MV-4-11 (cell line): Measurements from ENCODE around the gene PLA2G2D.

Experiments
- DNase-seq: peaks from one replicate; lab custom pipeline; 2025; lab: John Stamatoyannopoulos, UW

The PLA2G2D gene

DNA sequence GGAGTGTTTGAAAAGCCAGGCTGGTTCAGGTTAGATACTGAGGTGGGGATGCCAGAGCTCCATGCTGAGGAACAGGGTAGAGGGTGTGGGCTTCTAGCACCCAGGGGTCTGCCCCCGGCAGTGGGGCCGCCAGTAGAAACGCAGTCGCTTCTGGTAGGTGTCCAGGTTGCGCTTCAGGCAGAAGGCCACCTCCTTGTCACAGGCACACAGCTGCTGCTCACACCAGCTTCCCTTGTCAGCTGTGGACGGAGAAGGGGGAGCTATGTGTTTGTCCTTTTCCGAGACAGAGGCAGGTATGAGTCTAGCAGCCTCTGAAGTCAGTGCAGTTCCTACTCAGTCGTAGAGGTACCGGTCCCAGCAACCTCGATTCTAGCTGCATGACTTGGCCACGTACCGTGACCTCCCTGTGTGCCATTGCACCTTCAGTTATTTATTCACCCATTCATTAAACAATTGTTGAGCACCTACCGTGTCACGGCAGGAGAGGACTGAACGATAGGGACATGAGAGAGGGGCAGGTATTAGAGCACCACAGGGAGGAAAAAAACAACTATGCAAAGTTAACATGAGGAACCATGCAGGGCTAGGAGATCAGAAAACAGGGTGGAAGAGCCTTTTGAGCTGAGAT is 5.2 kb downstream of the PLA2G2D start:
- DNase-seq, result no peak

DNA sequence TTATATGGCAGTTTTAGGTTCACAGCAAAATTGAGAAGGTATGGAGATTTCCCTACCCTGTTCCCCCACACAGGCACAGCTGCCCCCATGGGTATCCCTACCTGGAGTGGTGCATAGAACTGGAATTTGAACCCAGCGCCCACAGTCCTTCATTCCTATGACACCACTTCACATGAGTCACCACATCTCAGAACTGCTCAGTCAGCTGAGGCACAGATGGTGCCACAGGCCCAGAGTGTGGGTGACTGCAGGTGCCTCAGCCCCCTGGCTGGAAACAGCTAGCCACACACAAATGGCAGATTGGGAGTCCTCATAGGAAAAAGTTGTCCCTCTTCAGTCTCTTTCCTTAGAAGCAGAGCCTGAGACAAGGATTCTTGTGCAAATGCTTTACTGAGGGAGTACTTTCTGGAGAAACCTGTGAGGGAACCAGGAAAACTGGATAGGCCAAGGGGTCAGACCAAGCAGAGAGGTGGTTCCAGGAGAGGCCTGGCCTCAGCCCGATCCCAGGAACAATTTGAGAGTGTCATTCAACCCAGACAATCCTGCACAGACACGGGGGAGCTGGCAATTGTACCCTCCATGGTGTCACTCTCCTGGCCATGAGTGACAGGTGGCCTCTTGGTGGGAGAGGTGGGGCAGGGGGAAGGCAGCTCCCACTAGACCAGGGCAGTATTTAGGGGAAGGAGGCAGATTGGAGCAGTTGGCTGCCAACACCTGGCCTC is 6.9 kb downstream of the PLA2G2D start:
- no peak for DNase-seq

DNA sequence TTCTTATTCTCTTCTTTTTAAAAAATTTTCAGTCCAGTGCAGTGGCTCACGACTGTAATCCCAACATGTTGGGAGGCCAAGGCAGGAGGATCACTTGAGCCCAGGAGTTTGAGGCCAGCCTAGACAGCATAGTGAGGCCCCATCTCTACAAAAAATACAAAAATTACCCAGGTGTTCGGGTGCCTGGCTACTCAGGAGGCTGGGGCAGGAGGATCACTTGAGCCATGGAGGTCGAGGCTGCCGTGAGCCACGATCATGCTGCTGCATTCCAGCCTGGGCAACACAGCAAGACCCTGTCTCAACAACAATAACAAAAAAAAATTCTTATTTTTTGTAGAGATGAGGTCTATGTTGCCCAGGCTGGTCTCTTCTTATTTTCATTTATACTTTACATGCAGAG is 7.9 kb downstream of the PLA2G2D start:
- no peak for DNase-seq

DNA sequence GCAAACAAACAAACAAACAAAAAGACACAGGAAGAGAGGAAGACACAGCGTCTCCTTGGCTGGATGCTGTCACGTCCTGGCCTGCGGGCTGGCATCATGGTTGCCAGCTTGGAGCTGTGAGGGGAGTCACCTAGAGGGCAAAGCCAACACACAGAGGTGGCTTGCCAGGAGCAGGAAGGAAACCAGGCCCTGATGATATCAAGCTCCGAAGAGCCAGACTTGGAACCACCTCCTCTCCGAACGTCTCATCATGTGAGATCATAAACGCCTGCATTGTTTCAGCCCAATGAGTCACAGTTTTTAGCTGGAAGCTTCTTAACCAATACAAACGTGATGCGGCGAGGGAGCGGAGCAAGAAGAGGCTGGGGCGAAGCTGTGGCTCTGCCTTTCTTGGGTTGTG is 8.7 kb downstream of the PLA2G2D start:
- no peak for DNase-seq

DNA sequence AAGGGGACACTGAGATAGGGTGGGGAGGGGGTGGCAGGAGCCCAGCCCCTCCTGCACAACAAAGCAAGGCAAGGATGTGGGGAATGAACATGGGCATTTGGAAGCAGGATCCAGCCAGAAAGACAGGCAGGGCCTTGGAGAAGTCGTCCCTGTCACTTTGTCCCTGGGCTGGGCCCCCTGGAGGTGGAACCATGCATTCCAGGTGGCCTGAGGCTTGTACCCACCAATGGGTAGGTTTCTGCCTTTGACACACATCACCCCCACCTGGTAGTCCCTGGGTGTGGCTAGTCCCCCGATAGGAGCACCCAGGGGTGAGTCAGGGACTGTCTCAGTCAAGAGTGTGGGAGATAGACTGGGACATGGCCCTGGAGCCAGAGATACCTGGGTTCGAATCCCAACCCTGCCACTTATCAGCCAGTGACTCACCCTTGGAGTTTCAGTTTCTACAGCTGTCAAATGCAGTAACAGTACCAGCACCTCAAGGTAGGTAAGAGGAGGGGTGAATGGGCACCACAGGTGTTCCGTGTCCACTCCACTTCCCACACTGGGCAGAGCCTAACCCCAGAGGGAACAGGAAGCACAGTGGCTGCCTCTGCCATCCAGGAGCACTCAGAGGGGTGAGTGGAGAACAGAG is 10.0 kb downstream of the PLA2G2D start:
- no peak for DNase-seq

DNA sequence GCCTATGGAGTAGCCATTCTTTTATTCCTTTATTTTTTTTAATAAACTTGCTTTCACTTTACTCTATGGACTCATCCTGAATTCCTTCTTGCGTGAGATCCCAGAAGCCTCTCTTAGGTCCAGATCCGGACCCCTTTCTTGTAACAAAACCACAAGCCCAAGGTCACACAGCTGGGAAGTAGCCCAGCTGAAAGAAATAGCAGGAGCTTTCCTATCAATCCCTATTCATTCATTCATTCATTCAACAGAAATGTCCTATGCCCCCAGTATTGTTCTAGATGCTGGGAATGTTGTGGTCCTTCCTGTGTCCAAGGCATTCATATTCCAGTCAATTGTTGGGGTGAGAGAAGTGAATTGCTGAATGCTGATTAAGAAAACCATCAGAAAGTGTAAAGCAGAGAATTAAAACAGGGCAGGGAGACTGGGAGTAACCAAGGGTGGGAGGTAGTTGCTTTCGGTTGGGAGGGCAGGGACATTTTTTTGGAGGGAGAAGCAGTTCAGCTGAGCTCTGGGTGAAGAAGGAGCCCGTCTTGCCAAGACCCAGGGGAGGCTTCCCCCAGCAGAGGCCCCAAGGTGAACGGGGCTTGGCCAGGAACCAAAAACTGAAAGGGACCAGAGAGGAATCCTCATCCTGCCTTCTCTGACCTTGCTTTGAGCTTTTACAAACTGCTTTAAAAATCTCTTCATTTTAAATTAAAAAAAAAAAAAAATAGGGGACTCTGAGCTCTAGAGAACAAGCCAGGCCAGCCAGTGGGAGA is 10.8 kb downstream of the PLA2G2D start:
- no peak for DNase-seq

DNA sequence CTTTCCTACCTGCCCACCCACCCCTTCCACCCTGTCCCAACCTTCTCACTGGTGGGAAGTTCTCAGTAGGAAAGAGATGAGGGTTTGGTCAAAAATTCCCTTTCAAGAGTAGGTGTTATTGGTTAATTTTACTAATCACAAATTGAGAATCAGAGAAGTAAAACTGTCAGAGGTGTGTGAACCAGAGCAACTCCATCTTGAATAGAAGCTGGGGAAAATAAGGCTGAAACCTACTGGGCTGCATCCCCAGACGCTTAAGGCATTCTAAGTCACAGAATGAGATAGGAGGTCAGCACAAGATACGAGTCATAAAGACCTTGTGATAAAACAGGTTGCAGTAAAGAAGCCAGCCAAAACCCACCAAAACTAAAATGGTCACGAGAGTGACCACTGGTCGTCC is 11.5 kb downstream of the PLA2G2D start:
- DNase-seq, result no peak

DNA sequence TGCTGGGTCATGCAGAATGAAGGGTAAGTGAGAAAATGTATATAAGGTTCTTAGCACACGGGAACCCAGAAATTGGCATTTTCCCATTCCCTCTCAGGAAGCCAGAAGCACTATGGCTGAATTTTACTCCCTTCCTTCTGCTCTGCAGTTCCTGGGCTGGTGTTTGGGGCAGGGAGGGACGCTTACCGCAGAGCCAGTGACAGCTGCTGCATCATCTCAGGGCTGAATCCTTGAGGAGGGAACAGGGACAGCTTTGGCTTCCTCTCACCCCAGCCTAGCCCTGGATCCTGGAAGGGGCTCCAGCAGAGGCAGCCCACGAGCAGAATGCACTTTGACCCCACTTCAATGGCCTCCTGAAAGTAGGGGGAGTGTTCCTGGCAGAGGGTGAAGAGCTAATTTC is 12.0 kb downstream of the PLA2G2D start:
- no peak for DNase-seq

DNA sequence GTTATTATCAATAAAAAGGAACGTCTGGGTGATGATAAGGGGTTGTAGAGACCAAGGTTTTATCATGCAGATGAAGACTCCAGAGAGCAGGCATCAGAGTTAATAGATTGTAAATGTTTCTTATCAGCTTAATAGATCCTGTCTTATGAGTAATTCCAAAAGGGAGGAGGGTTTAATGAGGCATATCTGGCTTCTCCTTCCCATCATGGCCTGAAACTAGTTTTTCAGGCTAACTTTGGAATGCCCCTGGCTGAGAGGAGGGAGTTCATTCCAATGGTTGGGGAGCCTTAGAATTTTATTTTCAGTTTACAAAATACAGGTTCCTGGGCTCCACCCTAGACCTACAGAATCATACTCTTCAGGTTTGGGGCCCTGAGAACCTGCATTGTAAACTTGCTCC is 13.5 kb downstream of the PLA2G2D start:
- no peak for DNase-seq

DNA sequence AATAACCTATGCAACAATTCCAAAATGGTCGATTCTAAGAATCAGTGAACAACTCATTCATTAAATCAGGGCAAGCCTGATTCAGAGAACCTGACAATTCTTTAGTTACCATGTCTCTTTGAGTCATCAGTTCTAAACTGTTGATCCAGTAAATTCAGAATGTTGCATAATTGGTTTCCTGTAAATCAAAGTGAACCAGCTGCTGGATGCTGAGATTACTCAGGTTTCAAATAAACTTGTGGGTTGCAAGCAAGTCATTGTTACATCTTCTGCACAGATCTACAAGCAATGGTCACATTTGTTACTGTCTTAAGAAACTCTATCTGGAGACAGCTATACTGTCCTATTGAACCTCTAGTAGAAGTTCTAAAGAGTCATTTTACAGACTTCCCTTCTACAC is 16.5 kb downstream of the PLA2G2D start:
- DNase-seq, result peak; percentile 66

DNA sequence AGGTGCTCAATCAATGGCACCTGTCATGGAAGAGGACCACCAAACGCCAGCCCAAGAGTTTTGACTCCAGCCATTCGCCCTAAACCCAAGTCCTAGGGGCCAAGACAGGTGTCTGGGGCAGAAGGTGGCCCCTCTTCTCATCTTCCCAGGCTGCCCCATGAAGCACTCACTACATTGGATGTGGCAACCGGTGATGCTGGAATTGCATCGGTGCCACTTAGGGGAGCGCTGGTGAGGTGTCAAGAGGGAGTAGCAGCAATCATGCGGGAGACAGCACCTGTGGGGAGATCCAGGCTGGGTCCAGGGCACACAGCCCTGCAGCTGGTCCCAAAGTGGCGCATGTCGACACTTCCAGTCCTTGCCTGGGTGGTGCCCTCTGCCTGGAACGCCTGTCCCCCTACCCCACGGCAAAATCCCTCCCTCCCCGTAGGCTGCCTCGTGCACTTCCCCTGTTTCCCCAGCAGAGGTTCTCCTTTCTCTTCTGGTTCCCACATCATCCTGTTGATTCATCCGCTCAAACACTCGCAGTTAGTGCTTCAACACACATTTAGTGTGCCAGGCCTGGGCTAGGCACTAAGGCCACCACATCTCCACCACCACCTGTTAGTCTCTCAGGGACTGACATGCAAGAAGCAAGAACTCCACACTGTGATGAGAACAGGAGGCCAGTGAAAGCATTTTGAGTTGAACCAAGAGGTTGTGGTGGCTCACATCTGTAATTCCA is 18.5 kb downstream of the PLA2G2D start:
- peak; percentile 65 for DNase-seq

DNA sequence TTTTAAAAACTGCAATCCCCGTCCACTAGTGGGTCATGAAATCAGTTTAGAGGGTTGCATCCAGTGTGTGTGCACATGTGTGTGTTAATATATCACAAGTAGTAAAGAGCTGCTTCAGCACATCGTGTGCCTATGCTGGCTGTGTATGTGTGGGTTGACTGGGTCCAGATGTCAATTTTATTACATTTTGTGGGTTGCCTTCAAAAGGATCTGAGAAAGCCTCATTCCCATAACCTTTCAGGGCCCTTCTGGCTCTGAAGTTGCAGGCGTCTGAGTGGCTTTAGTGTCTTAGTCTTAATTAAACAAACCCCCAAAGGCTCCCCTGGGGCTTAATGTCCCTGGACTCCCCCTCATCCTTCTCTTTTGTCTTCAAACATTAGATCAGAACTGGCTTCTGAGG is 19.8 kb downstream of the PLA2G2D start:
- DNase-seq, result peak; percentile 31

DNA sequence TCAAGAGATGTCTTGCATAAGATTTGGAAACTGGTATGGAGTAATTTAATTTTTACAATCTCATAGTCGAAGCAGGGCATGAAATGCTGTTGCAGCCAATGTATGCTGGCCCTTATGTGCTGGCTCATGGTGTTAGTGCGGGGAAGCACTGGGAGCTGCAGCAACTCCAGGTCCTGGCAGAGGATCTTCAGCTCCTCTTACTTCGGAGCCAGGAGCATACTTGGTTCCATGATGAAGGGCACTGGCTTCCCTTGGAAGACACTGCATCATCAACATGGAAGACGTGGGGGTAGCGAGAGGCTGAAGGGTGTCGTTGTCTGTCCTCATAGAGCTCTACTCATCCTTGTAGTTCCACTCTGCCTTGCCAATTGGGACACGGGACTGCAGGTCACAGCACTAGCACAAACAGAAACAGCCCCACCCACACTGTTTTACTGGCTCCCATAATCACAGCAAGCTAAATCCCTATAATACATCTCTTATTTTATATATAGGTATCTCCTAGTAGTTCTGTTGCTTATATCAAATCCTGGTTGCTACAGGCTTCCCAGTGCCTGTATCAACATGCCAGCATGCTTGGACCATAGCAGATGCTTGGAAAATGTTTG is 22.4 kb downstream of the PLA2G2D start:
- no peak for DNase-seq

DNA sequence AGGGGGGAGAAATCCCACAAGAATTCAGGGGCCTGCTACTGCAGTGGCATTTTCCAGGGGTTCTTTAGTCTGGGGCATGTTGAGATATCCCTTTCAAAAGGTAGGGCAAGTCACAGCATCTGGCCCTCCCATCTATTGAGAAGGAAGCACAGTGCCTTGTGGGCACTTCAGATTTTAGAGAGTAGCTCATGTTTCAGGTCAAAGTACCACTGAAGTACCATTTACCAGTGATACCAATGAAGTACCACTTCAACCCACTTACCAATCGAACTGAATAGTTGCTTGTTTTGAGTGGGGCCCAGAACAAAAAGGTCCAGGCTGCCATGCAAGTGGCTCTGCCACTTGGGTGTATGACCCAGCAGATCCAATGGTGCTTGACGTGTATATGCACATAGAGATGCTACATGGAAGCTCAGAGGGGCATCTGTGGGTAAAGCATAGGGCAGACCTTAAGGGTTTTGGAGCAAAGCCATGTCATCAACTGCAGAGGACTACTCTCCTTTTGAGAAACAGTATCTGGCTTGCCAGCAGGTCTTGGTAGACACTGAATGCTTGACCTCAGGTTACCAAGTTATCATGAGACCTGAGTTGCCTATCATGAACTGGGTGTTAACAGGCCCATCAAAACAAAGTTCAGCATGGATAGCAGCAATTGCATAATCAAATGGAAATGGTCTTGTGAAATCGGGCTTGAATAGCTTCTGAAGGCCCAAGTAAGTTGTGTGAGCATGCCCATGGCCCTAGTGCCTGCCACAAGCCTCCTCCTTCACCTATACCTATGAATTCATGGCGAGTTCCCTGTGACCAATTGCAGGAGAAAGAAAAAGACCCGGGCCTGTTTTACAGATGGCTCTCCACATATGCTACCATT is 23.5 kb downstream of the PLA2G2D start:
- peak; percentile 77 for DNase-seq

DNA sequence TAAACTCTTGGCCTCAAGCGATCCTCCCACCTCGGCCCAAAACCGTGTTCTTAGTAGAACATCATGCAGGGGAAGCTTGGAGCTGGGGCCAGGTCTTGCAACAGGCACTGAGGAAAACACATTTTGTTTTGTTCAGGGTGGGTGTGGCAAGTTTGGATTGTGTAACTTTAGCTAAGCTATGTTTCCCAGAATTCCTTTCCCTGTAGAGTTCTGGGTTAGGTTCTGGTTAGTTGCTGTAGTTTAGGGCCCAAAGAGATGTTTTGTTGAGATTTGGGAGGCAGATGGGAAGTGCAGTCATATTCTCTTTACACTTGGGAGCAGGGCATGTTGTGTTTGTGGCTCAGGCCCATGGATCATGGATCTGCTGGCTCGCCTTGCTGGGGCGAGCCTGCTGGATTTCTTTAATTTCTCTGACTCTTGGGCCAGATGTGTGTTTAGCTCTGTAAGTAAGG is 25.4 kb downstream of the PLA2G2D start:
- peak; percentile 20 for DNase-seq

DNA sequence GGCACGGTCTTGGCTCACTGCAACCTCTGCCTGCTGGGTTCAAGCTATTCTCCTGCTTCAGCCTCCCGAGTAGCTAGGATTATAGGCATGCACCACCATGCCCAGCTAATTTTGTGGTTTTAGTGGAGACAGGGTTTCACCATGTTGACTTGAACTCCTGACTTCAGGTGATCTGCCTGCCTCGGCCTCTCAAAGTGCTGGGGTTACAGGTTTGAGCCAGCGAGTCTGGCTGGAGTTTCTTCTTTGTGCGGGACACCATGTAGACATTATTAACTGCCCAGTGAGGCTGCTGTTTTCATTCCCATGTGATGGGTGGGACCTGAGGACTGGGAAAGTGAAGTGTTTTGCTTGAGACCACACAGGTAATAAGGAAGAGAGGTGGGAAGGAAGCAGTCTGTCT is 26.0 kb downstream of the PLA2G2D start:
- DNase-seq, result no peak

DNA sequence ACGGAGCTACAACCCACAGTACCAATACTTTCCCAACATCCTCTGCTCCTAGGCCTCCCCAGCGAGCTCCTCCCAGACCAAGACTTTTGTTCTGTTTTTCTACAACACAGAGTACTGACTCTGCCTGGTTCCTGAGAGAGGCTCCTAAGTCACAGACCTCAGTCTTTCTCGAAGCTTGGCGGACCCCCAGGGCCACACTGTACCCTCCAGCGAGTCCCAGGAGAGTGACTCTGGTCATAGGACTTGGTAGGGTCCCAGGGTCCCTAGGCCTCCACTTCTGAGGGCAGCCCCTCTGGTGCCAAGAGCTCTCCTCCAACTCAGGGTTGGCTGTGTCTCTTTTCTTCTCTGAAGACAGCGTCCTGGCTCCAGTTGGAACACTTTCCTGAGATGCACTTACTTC is 28.7 kb downstream of the PLA2G2D start:
- no peak for DNase-seq

DNA sequence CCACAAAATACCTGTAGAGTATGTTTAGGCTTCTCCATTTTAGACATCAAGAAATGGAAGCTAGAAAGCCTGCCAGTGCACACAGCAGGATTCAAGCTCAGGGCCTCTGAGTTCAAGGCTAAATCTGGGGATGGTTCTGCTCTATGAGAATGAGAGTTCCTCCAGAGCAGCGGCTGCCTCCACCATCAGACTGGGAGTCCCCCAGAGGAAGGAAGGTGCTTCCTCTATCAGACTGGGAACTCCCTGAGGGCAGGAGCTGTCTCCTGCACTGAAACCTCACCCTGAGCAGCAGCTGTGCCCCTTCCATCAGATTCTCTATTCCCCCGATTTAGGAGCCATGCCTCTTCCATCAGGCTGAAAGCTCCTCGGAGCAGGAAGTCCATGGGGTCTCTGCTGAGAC is 29.2 kb downstream of the PLA2G2D start:
- DNase-seq, result no peak

DNA sequence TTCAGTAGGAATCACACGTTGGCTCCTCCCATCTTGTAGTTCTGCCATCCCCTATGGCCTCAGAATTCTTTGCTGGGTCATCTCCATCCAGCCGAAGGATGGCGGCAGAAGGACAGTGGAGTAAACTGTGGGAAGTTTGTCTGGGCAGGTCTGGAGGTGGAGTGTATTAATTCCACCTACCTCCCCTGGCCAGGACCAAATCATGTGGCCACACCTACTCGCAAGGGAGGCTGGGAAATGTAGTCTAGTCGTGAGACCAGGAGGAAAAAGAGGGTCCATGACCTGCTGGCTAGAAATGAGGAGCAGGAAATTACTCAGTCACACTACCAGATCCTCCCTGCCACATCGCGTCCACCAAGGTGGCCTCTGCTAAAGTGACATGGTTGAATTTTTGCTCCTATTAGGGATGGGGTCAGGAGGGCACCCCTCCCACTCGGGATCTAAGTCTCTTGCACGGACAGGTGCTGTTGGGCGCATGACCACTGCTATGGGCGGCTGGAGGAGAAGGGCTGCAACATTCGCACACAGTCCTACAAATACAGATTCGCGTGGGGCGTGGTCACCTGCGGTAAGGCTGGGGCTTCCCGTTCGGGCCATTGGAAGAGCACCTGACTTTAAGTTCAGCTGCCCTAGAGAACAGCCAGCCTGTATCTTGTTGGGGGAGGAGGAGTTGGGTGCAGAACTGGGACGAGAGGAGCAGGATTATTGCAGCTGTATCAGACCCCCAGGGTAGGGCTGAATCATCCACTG is 29.8 kb downstream of the PLA2G2D start:
- no peak for DNase-seq

DNA sequence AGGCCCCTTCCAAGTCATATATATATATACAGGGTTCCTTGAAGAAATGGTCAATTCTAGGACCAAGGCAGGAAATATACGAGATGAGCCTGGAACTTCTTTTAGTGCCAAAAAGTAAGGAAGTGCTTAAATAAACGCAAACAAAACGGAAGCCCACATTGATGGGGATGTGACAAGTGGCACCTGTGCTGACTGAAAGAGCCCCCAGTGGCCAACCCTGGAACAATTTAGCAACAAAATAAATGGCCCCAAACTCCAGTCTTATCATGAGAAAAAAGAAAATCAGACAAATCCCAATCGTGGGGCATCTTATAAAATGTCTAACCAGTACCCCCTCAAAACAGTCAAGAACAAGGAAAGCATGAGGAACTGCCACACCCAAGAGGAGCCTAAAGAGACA is 31.7 kb downstream of the PLA2G2D start:
- no peak for DNase-seq
